ENCODE data around the gene NKX1-1. TPM values are rescaled to one million over a fixed set of nuclear protein-coding genes. Genes with fewer than 3 reads are reported as not detected.

Gene NKX1-1
- total and polyA plus RNA-seq, 9 of the 15 experiments (the other 6 are each of a cell fraction or from before 2014, with no cell fraction given), result not detected

- peak in 1 of 2 experiments; percentile 18; a peak in 1 of 4 replicates for TF ChIP-seq MLLT1 (IDR thresholded peaks at IDR 0.05)
- TF ChIP-seq MYNN (IDR thresholded peaks at IDR 0.05), result no peak
- no peak for TF ChIP-seq MYNN (CRISPR knock-in tag; IDR thresholded peaks at IDR 0.05)
- TF ChIP-seq KDM5B (IDR thresholded peaks at IDR 0.05; ENCODE audit: insufficient replicate concordance, low read depth, low read length), result no peak
- no peak for TF ChIP-seq ZNF589 (CRISPR knock-in tag; IDR thresholded peaks at IDR 0.05; ENCODE audit: low read depth)
- 0 out of 2 replicates have a peak, but pooled peaks have one; percentile 17 for TF ChIP-seq LARP7 (IDR thresholded peaks at IDR 0.05)
- TF ChIP-seq PTBP1 (IDR thresholded peaks at IDR 0.05; ENCODE audit: low read depth, low read length), result no peak
- no peak for TF ChIP-seq ZBTB33 (CRISPR knock-in tag; IDR thresholded peaks at IDR 0.05)
- no peak for TF ChIP-seq MCM3 (IDR thresholded peaks at IDR 0.05)
- no peak for TF ChIP-seq RBM25 (IDR thresholded peaks at IDR 0.05; ENCODE audit: low read depth, low read length, severe bottlenecking)
- no peak for TF ChIP-seq ARID3B (CRISPR knock-in tag; IDR thresholded peaks at IDR 0.05; ENCODE audit: borderline replicate concordance)
- TF ChIP-seq HDAC1 (IDR thresholded peaks at IDR 0.05), result 0 out of 4 replicates have a peak, but pooled peaks of 1 of the 2 experiments have one; percentile 28
- TF ChIP-seq ZNF239 (CRISPR knock-in tag; IDR thresholded peaks at IDR 0.05), result no peak
- TF ChIP-seq HNRNPH1 (optimal IDR thresholded peaks at IDR 0.05; ENCODE audit: low read depth, low read length), result no peak
- peak; percentile 60 for TF ChIP-seq EHMT2 (IDR thresholded peaks at IDR 0.05)
- TF ChIP-seq CBX8 (IDR thresholded peaks at IDR 0.05; ENCODE audit: borderline replicate concordance, extremely low read depth, low read depth, low read length, poor library complexity, severe bottlenecking), result no peak
- TF ChIP-seq FOXM1 (IDR thresholded peaks at IDR 0.05; ENCODE audit: low read depth), result no peak
- TF ChIP-seq FOXM1 (CRISPR knock-in tag; IDR thresholded peaks at IDR 0.05; ENCODE audit: low read depth), result no peak
- peak; percentile 21 for TF ChIP-seq ZNF280A (IDR thresholded peaks at IDR 0.05; ENCODE audit: low read depth, partially characterized antibody)
Measured at GRCh38 chr4:1452431-1453051, 46.3 kb upstream of the NKX1-1 start (continued).

All from K562 (cell line).